IMR-90 (cell line): ENCODE measurements around the gene FAM210B. TPM values are rescaled to one million over a fixed set of nuclear protein-coding genes. Genes with fewer than 3 reads are reported as not detected.

Source experiments
- ATAC-seq: fragments of 200-7000 bp; cut with Tn5 transposase; 2 replicates; pipeline ENCODE4 v1.9.1; 2020; ENCODE audit warnings: low read depth, mild to moderate bottlenecking, moderate library complexity
- BruUV-seq: library from RNA; stranded (reverse); fragments of 400-500 nt; replicated peaks from 2 replicates; lab custom pipeline; 2021; lab: Mats Ljungman, UMichigan
- CTCF ChIA-PET: fragments of 300-600 bp; formaldehyde crosslinking; extraction: SDS; loops from one replicate; lab custom pipeline; 2021; ENCODE audit warnings: antibody characterized with exemption; lab: Yijun Ruan, JAX
- POLR2A ChIA-PET: fragments of 300-600 bp; sonication (Branson Sonifier 250); formaldehyde crosslinking; loops from one replicate; lab custom pipeline; 2022; ENCODE audit warnings: antibody characterized with exemption; ENCODE audit not compliant: unreplicated experiment; lab: Charles Lee
- DNase-seq: peaks from one replicate; pipeline ENCODE4 v3.0.0; 2013
- H2AFZ ChIP-seq: replicated peaks from 2 replicates; pipeline ENCODE3; 2013; ENCODE audit warnings: low read length, mild to moderate bottlenecking; ENCODE audit not compliant: poor library complexity
- H2AK5ac ChIP-seq: 2 replicates; pipeline ENCODE4 v1.6.1; 2013; ENCODE audit warnings: low read depth, low read length, inconsistent platforms
- H2AK9ac ChIP-seq: replicated peaks from 2 replicates; pipeline ENCODE3; 2013; ENCODE audit warnings: mild to moderate bottlenecking, low read depth, low read length, moderate library complexity; ENCODE audit not compliant: poor library complexity
- H2BK120ac ChIP-seq: 2 replicates; pipeline ENCODE4 v1.6.1; 2013; ENCODE audit warnings: low read depth, low read length, inconsistent platforms
- H2BK15ac ChIP-seq: 3 replicates; pipeline ENCODE4 v1.6.1; 2013; ENCODE audit warnings: low read depth, low read length, inconsistent platforms
- H2BK20ac ChIP-seq: 2 replicates; pipeline ENCODE4 v1.6.1; 2013; ENCODE audit warnings: low read depth, mild to moderate bottlenecking, inconsistent platforms, low read length, moderate library complexity
- H2BK5ac ChIP-seq: 2 replicates; pipeline ENCODE4 v1.6.1; 2013; ENCODE audit warnings: mild to moderate bottlenecking, low read depth, low read length, inconsistent platforms; ENCODE audit not compliant: poor library complexity, severe bottlenecking
- H3K14ac ChIP-seq: replicated peaks from 2 replicates; pipeline ENCODE4 v1.6.1; 2013; ENCODE audit warnings: low read depth, low read length, inconsistent platforms
- H3K18ac ChIP-seq: 2 replicates; pipeline ENCODE4 v1.6.1; 2013; ENCODE audit warnings: low read depth, low read length, control low read depth
- H3K23ac ChIP-seq: 2 replicates; pipeline ENCODE4 v1.6.1; 2013; ENCODE audit warnings: low read depth, low read length, inconsistent platforms
- H3K27ac ChIP-seq: 2 replicates; pipeline ENCODE4 v1.5.1; 2013; ENCODE audit warnings: mild to moderate bottlenecking, control low read depth, low read length; ENCODE audit not compliant: insufficient read depth
- H3K27me3 ChIP-seq: 2 replicates; pipeline ENCODE4 v1.6.1; 2013; ENCODE audit warnings: low read length; ENCODE audit not compliant: control insufficient read depth, insufficient read depth
- H3K36me3 ChIP-seq: 2 replicates; pipeline ENCODE4 v1.6.1; 2013; ENCODE audit warnings: low read length, mixed read lengths; ENCODE audit not compliant: control insufficient read depth, insufficient read depth
- H3K4ac ChIP-seq: 2 replicates; pipeline ENCODE4 v1.6.1; 2013; ENCODE audit warnings: low read depth, low read length, inconsistent platforms
- H3K4me1 ChIP-seq: 2 replicates; pipeline ENCODE4 v1.6.1; 2013; ENCODE audit warnings: low read length, mixed read lengths; ENCODE audit not compliant: control insufficient read depth, insufficient read depth
- H3K4me2 ChIP-seq: 2 replicates; pipeline ENCODE4 v1.6.1; 2013; ENCODE audit warnings: low read depth, mild to moderate bottlenecking, control low read depth, low read length, moderate library complexity
- H3K4me3 ChIP-seq: 2 replicates; pipeline ENCODE4 v1.5.1; 2013; ENCODE audit warnings: low read depth, mild to moderate bottlenecking, control low read depth, low read length, moderate library complexity; ENCODE audit not compliant: insufficient read depth
- H3K56ac ChIP-seq: 2 replicates; pipeline ENCODE4 v1.6.1; 2013; ENCODE audit warnings: low read length, inconsistent platforms; ENCODE audit not compliant: insufficient read depth; ENCODE audit errors: extremely low read depth
- H3K79me1 ChIP-seq, 2 experiments: 2 replicates each; pipeline ENCODE4 v1.6.1; 2013; ENCODE audit warnings: low read length in 2 of 2, inconsistent platforms in 1 of 2, low read depth in 1 of 2
- H3K9ac ChIP-seq: 2 replicates; pipeline ENCODE4 v1.6.1; 2013; ENCODE audit warnings: low read depth, low read length, control low read depth
- H3K9me1 ChIP-seq: 2 replicates; pipeline ENCODE4 v1.6.1; 2013; ENCODE audit warnings: low read length, inconsistent platforms; ENCODE audit not compliant: insufficient read depth
- H3K9me3 ChIP-seq: 2 replicates; pipeline ENCODE4 v1.6.1; 2013; ENCODE audit warnings: low read length; ENCODE audit not compliant: control insufficient read depth, insufficient read depth
- H4K20me1 ChIP-seq: 2 replicates; pipeline ENCODE4 v1.6.1; 2013; ENCODE audit warnings: low read length, inconsistent platforms; ENCODE audit not compliant: insufficient read depth
- H4K5ac ChIP-seq: 2 replicates; pipeline ENCODE4 v1.6.1; 2013; ENCODE audit warnings: mild to moderate bottlenecking, low read depth, low read length, control low read depth
- H4K8ac ChIP-seq, 2 experiments: 2 replicates each; pipeline ENCODE4 v1.6.1; 2013; ENCODE audit warnings: low read depth in 2 of 2, low read length in 2 of 2, control low read depth in 1 of 2, inconsistent platforms in 1 of 2
- H4K91ac ChIP-seq: 2 replicates; pipeline ENCODE4 v1.6.1; 2013; ENCODE audit warnings: low read depth, low read length, inconsistent platforms; ENCODE audit not compliant: insufficient read depth
- BHLHE40 ChIP-seq: fragments of 150-350 bp; IDR thresholded peaks from 2 replicates; pipeline ENCODE4 v1.6.1; 2016; ENCODE audit warnings: mild to moderate bottlenecking, low read depth, low read length
- CEBPB ChIP-seq: IDR thresholded peaks from 2 replicates; pipeline ENCODE4 v1.6.1; 2012; ENCODE audit warnings: low read depth, low read length, improper control_type of control experiment
- CHD1 ChIP-seq: IDR thresholded peaks from 2 replicates; pipeline ENCODE4 v1.6.1; 2012; ENCODE audit warnings: low read depth, low read length, improper control_type of control experiment
- FOS ChIP-seq: fragments of 150-350 bp; IDR thresholded peaks from 2 replicates; pipeline ENCODE4 v1.6.1; 2016; ENCODE audit warnings: low read depth, low read length
- MAFK ChIP-seq: IDR thresholded peaks from 2 replicates; pipeline ENCODE4 v1.6.1; 2012; ENCODE audit warnings: low read depth, low read length, improper control_type of control experiment
- MAZ ChIP-seq: IDR thresholded peaks from 2 replicates; pipeline ENCODE4 v1.6.1; 2012; ENCODE audit warnings: low read depth, mild to moderate bottlenecking, low read length, improper control_type of control experiment, moderate library complexity, borderline replicate concordance
- MXI1 ChIP-seq: IDR thresholded peaks from 2 replicates; pipeline ENCODE4 v1.6.1; 2012; ENCODE audit warnings: low read depth, mild to moderate bottlenecking, low read length, moderate library complexity, borderline replicate concordance
- NFE2L2 ChIP-seq: fragments of 150-350 bp; IDR thresholded peaks from 2 replicates; pipeline ENCODE4 v1.6.1; 2016; ENCODE audit warnings: low read depth, mild to moderate bottlenecking, low read length
- POLR2A ChIP-seq: IDR thresholded peaks from 2 replicates; pipeline ENCODE4 v1.6.1; 2012; ENCODE audit warnings: mild to moderate bottlenecking, low read depth, low read length
- RAD21 ChIP-seq: IDR thresholded peaks from 2 replicates; pipeline ENCODE4 v1.6.1; 2012; ENCODE audit warnings: low read length, improper control_type of control experiment
- RCOR1 ChIP-seq: IDR thresholded peaks from 2 replicates; pipeline ENCODE4 v1.6.1; 2012; ENCODE audit warnings: mild to moderate bottlenecking, low read length, improper control_type of control experiment; ENCODE audit not compliant: insufficient replicate concordance
- RFX5 ChIP-seq: IDR thresholded peaks from 2 replicates; pipeline ENCODE4 v1.8.0; 2012; ENCODE audit warnings: low read depth, mild to moderate bottlenecking, low read length, moderate library complexity
- SMC3 ChIP-seq: fragments of 150-350 bp; IDR thresholded peaks from 2 replicates; pipeline ENCODE4 v1.6.1; 2016; ENCODE audit warnings: low read depth, mild to moderate bottlenecking, antibody characterized with exemption, low read length, moderate library complexity
- WGBS, 2 experiments: methylation state at CpG; one replicate each; pipeline versions ENCODE4 v1.1.5 to v1.1.7; 2013; ENCODE audit warnings: missing lambda C conversion rate in 2 of 2; ENCODE audit not compliant: insufficient read length in 1 of 2; ENCODE audit errors: extremely low coverage in 2 of 2; 5-methylcytosine and 5-hydroxymethylcytosine counted together
- dilution Hi-C: fragments of 300-500 bp; cut with HindIII; formaldehyde crosslinking; loops from one replicate; pipeline ENCODE4 v1.14.3; 2018; ENCODE audit warnings: low sequenced_read_pairs; ENCODE audit not compliant: unreplicated experiment
- in situ Hi-C: fragments of 300-500 bp; cut with MboI; formaldehyde crosslinking; loops from 3 replicates; pipeline ENCODE4 v1.14.3; 2019; ENCODE audit warnings: low sequenced_read_pairs, inconsistent platforms, mixed read lengths
- intact Hi-C: fragments of 100-400 bp; cut with micrococcal nuclease; formaldehyde crosslinking; loops from 2 replicates; pipeline ENCODE4 v1.10.0; 2022
- polyA plus RNA-seq, 3 experiments: library from polyadenylated mRNA; depleted of rRNA; stranded (reverse); fragments of >200 nt; gene quantifications; 2 replicates each; pipeline ENCODE4 v1.2.3, GENCODE V29; 2012; ENCODE audit warnings: low replicate concordance in 1 of 3
- total RNA-seq: library from RNA; depleted of rRNA; stranded (reverse); fragments of >200 nt; gene quantifications from 2 replicates; pipeline ENCODE4 v1.2.3, GENCODE V29; 2012
- TF ChIP-seq, protein P1 (sequence below): fragments of 150-350 bp; IDR thresholded peaks from 2 replicates; pipeline ENCODE4 v1.6.1; 2017; ENCODE audit warnings: mild to moderate bottlenecking, antibody characterized with exemption, low read length, low read depth
- TF ChIP-seq, protein P2 (sequence below): fragments of 150-350 bp; IDR thresholded peaks from 2 replicates; pipeline ENCODE4 v1.6.1; 2016; ENCODE audit warnings: low read depth, mild to moderate bottlenecking, low read length, moderate library complexity, borderline replicate concordance
- TF ChIP-seq, protein P3 (sequence below): conservative IDR thresholded peaks from 2 replicates; pipeline ENCODE4 v1.5.1; 2012; ENCODE audit warnings: mild to moderate bottlenecking, low read depth, low read length, improper control_type of control experiment

The FAM210B gene
- total and polyA plus RNA-seq, 2 of the 4 experiments (the other 2 are of a cell fraction) = 29.5 to 45.0 TPM

DNA sequence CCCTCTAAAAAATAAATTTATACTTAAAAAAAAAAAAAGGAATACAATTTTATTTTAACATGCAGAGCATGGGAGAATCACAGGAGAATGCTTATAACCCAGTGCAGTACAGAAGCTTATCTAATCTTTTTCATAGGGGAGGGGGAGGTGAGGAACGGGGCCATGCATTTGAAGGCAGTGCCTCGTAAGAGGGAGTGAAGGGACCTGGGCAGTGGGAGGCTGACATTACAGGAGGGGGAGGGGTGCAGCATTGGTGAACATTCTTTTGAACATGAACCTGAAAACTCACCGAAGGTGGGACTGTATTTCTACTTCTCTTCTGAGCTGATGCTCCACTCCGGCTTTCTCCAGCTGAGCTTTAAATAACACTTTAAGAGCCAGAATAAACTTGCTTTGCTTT is 23.9 kb downstream of the FAM210B start:
- dilution Hi-C loops (no loop called here), intact Hi-C loops (no loop called here), in situ Hi-C loops (loop anchor here (25.0 kb wide), 1 partner anchor 980 kb away; the partner anchor contains the start of gene RAE1)
- Histone ChIP-seq H3K56ac (no peak overlapping the region), H3K9me3 (no peaks in the 10 kb centered on the region), H2BK120ac (no peak overlapping the region), H3K79me1 (peaks cover 45 to 59% of the 10 kb centered on the region in 2 experiments), H3K4me1 (peaks cover 2% of the 10 kb centered on the region), H2AK9ac (no peak overlapping the region), H2BK15ac (no peak overlapping the region), H3K4me2 (no peak overlapping the region), H3K36me3 (peaks cover 22% of the 10 kb centered on the region), H3K9me1 (peaks cover 8% of the 10 kb centered on the region; the same call in 1 of the 2 replicates), H2BK5ac (no peak overlapping the region), H2AK5ac (no peak overlapping the region), H3K27me3 (no peaks in the 10 kb centered on the region), H3K23ac (no peak overlapping the region), H4K20me1 (no peaks in the 10 kb centered on the region; the same call in none of the 2 replicates), H3K27ac (no peak overlapping the region), H4K5ac (no peak overlapping the region), H3K4me3 (no peak overlapping the region), H4K8ac (no peak overlapping the region), H3K14ac (no peak overlapping the region), H3K18ac (no peak overlapping the region), H4K91ac (no peak overlapping the region), H3K9ac (no peak overlapping the region), H2BK20ac (no peak overlapping the region), H2AFZ (no peak overlapping the region), H3K4ac (no peak overlapping the region)
- no peak for DNase-seq
- BruUV-seq = no TSS peak
- TF ChIP-seq, protein P1, sequence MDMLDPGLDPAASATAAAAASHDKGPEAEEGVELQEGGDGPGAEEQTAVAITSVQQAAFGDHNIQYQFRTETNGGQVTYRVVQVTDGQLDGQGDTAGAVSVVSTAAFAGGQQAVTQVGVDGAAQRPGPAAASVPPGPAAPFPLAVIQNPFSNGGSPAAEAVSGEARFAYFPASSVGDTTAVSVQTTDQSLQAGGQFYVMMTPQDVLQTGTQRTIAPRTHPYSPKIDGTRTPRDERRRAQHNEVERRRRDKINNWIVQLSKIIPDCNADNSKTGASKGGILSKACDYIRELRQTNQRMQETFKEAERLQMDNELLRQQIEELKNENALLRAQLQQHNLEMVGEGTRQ = no peak
- TF ChIP-seq RAD21 = no peak
- TF ChIP-seq POLR2A = no peak
- TF ChIP-seq, protein P2, sequence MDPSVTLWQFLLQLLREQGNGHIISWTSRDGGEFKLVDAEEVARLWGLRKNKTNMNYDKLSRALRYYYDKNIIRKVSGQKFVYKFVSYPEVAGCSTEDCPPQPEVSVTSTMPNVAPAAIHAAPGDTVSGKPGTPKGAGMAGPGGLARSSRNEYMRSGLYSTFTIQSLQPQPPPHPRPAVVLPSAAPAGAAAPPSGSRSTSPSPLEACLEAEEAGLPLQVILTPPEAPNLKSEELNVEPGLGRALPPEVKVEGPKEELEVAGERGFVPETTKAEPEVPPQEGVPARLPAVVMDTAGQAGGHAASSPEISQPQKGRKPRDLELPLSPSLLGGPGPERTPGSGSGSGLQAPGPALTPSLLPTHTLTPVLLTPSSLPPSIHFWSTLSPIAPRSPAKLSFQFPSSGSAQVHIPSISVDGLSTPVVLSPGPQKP = no peak
- TF ChIP-seq MXI1 = no peak
- TF ChIP-seq SMC3 = no peak
- no peak for TF ChIP-seq NFE2L2
- TF ChIP-seq CEBPB = no peak
- TF ChIP-seq BHLHE40 = no peak
- no peak for TF ChIP-seq FOS
- no peak for TF ChIP-seq MAFK
- TF ChIP-seq MAZ = no peak
- no peak for TF ChIP-seq CHD1
- no peak for TF ChIP-seq RCOR1
- TF ChIP-seq, protein P3, sequence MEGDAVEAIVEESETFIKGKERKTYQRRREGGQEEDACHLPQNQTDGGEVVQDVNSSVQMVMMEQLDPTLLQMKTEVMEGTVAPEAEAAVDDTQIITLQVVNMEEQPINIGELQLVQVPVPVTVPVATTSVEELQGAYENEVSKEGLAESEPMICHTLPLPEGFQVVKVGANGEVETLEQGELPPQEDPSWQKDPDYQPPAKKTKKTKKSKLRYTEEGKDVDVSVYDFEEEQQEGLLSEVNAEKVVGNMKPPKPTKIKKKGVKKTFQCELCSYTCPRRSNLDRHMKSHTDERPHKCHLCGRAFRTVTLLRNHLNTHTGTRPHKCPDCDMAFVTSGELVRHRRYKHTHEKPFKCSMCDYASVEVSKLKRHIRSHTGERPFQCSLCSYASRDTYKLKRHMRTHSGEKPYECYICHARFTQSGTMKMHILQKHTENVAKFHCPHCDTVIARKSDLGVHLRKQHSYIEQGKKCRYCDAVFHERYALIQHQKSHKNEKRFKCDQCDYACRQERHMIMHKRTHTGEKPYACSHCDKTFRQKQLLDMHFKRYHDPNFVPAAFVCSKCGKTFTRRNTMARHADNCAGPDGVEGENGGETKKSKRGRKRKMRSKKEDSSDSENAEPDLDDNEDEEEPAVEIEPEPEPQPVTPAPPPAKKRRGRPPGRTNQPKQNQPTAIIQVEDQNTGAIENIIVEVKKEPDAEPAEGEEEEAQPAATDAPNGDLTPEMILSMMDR = no peak
- no peak for TF ChIP-seq RFX5
- ATAC-seq = no peak
- WGBS, 2 experiments = 100% methylated on average over 2 of the region's 4 CpGs; no CpG with 5 or more reads in 1 of the 2 experiments
- CTCF ChIA-PET = no interaction called here
- POLR2A ChIA-PET = no interaction called here
